ENCODE results near the gene CTRL. TPM values are rescaled to one million over a fixed set of nuclear protein-coding genes. Genes with fewer than 3 reads are reported as not detected.

Gene CTRL
- total and polyA plus RNA-seq, 7 donors, result 0.27 to 1.1 (median 1.1) TPM

GRCh38 chr16:67932462-67932840 is 789 bp upstream of the CTRL start:
- Histone ChIP-seq H3K4me3 (no peak overlapping the region), H3K27ac (no peak overlapping the region), H3K9me3 (no peaks in the 10 kb centered on the region), H3K27me3 (ENCODE audit: insufficient read depth in 3 of 3, low read length in 2 of 3) (no peaks in the 10 kb centered on the region), H3K4me1 (peaks cover 26% of the 10 kb centered on the region), H3K36me3 (ENCODE audit: insufficient read depth in 1 of 2, low read depth in 1 of 2) (peaks cover 0 to 34% of the 10 kb centered on the region in 2 donors)
- no peak for ATAC-seq
- no peak for TF ChIP-seq CTCF (IDR thresholded peaks at IDR 0.05)
- intact Hi-C loops (cut with DNase I), result loop anchor here in 1 of 2 donors (10.0 kb wide), 1 partner anchor 408 kb away; the partner anchor contains the start of gene RIPOR1
- WGBS, 3 donors, result 84 to 90% (median 88%) methylated on average over 4 of the region's 4 CpGs
- no peak for DNase-seq

- intact Hi-C loops (cut with DNase I), result loop anchor here in 1 of 2 donors (10.0 kb wide), 1 partner anchor 406 kb away; the partner anchor contains the start of gene RIPOR1
Observed at GRCh38 chr16:67930678-67931211, 917 bp downstream of the CTRL start.

GRCh38 chr16:67930191-67930590 is 1.5 kb downstream of the CTRL start:
- Histone ChIP-seq H3K36me3 (ENCODE audit: insufficient read depth in 1 of 2, low read depth in 1 of 2) (peaks cover 0 to 36% of the 10 kb centered on the region in 2 donors), H3K27me3 (ENCODE audit: insufficient read depth in 3 of 3, low read length in 2 of 3) (no peaks in the 10 kb centered on the region), H3K4me1 (peaks cover 34% of the 10 kb centered on the region), H3K9me3 (no peaks in the 10 kb centered on the region), H3K4me3 (no peak overlapping the region), H3K27ac (no peak overlapping the region)
- ATAC-seq (no peak), DNase-seq (no peak)
- 83 to 86% (median 84%) methylated on average over 12 to 14 of the region's 14 CpGs for WGBS, 3 donors
- no peak for TF ChIP-seq CTCF (IDR thresholded peaks at IDR 0.05)
- intact Hi-C loops (cut with DNase I), result loop anchor here in 1 of 2 donors (10.0 kb wide), 1 partner anchor 405 kb away; the partner anchor contains the start of gene RIPOR1

More at GRCh38 chr16:67930678-67931211, 917 bp downstream of the CTRL start:
- DNase-seq (peak in 1 of 2 donors; percentile 54), ATAC-seq (no peak)
- Histone ChIP-seq H3K27me3 (ENCODE audit: insufficient read depth in 3 of 3, low read length in 2 of 3) (no peaks in the 10 kb centered on the region), H3K4me3 (no peak overlapping the region), H3K27ac (no peak overlapping the region), H3K9me3 (no peaks in the 10 kb centered on the region), H3K4me1 (peaks cover 30% of the 10 kb centered on the region), H3K36me3 (ENCODE audit: insufficient read depth in 1 of 2, low read depth in 1 of 2) (peaks cover 0 to 36% of the 10 kb centered on the region in 2 donors)
- 92 to 95% (median 93%) methylated on average over 16 to 17 of the region's 17 CpGs for WGBS, 3 donors
- no peak for TF ChIP-seq CTCF (IDR thresholded peaks at IDR 0.05)

GRCh38 chr16:67928561-67929364 is 2.9 kb downstream of the CTRL start:
- H3K4me1 ChIP-seq, result peaks cover 36% of the 10 kb centered on the region
- H3K36me3 ChIP-seq (ENCODE audit: insufficient read depth in 1 of 2, low read depth in 1 of 2), result peaks cover 0 to 36% of the 10 kb centered on the region in 2 donors
- ATAC-seq (peak; percentile 64 to 79 (median 72)), DNase-seq (peak; percentile 75 to 89)
- H3K4me3 ChIP-seq, result no peak overlapping the region
- intact Hi-C loops (cut with DNase I), result loop anchor here (1.0 to 10.0 kb wide), 5 partner anchors 46 to 254 kb away; no protein-coding TSS in a partner anchor
- H3K27ac ChIP-seq, result no peak overlapping the region
- H3K27me3 ChIP-seq (ENCODE audit: insufficient read depth in 3 of 3, low read length in 2 of 3), result no peaks in the 10 kb centered on the region
- H3K9me3 ChIP-seq, result no peaks in the 10 kb centered on the region
- TF ChIP-seq CTCF (IDR thresholded peaks at IDR 0.05), result peak; percentile 84
- WGBS, 3 donors, result 45 to 47% (median 46%) methylated on average over 16 of the region's 16 CpGs

All from psoas muscle (tissue), 8 donors.